HPDE6-E6E7 (cell line): ENCODE measurements around the gene USP48.
"Not testable (repeated sequence)": the region's sequence is repeated elsewhere in the genome, so short reads cannot be mapped to it uniquely, and the experiment has no call there.

Experiments used
- DNase-seq: peaks from one replicate; pipeline ENCODE4 v3.0.0; 2011; ENCODE audit warnings: missing footprints; ENCODE audit errors: extremely low spot score

The USP48 gene

GRCh38 chr1:21815724-21816321, 32.9 kb upstream of the USP48 start:
- DNase-seq = no peak

- DNase-seq = no peak
These were observed 32.1 kb upstream of the USP48 start for GRCh38 chr1:21814981-21815582.

- no peak for DNase-seq
These were observed 31.4 kb upstream of the USP48 start for GRCh38 chr1:21814241-21814918.

DNA sequence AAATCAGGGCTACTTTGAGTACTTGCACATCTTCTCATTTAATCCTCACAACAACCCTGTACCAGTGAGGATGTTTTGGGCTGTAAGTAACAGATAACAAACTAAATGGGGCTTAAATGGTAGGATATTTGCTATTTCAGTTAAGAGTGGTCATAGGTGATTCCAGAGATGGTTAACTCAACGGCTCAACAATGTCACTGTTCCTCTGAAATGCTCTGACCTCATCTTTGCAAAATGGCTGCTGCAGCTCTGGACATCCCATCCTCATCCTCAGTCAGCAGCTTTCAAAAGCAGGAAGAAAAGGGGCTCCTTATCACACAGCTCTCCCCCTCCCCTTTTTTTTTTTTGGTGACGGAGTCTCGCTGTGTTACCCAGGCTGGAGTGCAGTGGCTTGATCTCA, 30.6 kb upstream of the USP48 start:
- no peak for DNase-seq

- DNase-seq = no peak
These were observed 28.9 kb upstream of the USP48 start, which contains the start of gene LDLRAD2 for GRCh38 chr1:21811875-21812305. Gene LDLRAD2, plus strand, starts transcription at chr1:21812265. Its CDS starts 187 bp downstream, at chr1:21812452.

DNA sequence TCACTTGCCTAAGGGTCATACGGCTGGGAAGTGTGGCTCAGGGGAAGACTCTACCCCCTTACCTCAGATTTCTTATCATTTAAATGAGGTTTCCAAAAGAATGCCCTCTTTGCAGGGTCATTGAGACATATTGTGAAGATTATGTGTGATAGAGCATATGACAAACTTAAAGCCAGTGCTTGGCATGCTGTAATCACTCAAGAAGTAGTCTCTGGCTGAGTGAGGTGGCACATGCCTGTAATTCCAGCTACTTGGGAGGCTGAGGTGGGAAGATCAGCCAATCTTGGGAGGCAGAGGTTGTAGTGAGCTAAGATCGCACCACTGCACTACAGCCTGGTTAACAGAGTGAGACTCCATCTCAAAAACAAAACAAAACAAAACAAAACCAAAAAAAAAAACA, 21.6 kb upstream of the USP48 start:
- no peak for DNase-seq

DNA sequence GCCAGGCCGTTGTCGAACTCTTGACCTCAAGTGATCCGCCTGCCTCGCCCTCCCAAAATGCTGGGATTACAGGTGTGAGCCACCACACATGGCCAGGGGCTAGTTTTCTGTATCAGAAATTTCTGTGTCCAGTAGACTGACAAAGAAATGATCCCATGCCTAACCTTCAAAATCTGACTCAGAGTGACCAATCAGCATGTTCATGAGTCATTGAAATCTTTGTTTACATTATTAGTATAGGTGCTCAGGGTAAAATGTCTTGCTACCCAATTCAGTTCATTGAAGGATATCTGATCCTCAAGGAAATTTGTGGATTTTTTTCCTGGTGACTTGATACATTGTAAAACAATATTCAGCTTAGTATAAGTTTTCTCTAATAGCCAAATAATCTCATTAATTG, 18.2 kb upstream of the USP48 start:
- peak; percentile 72 for DNase-seq

DNA sequence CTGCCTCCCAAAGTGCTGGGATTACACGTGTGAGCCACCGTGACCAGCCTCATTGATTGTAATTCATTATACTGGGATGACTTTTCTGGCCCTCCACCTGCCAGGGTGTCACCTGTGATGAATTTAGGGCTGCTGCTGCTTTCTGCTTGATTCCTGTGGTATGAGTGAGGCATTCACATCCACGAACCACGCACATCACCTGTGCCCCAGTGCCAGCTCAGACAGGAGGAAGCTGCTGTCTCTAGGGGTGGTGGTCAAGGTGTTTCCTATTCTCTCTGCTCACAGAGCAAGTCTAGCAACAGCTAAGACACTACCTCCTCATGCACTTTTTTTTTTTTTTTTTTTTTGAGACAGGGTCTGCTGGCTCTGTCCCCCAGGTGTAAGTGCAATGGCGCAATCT, 16.8 kb upstream of the USP48 start:
- no peak for DNase-seq

- DNase-seq = no peak
These were observed 12.1 kb upstream of the USP48 start for GRCh38 chr1:21795075-21795474.

- no peak for DNase-seq
These were observed 11.7 kb upstream of the USP48 start for GRCh38 chr1:21794656-21795055.

GRCh38 chr1:21793104-21793503, 10.2 kb upstream of the USP48 start:
- no peak for DNase-seq

- DNase-seq = no peak
These were observed 3.7 kb upstream of the USP48 start for GRCh38 chr1:21786640-21787039.

DNA sequence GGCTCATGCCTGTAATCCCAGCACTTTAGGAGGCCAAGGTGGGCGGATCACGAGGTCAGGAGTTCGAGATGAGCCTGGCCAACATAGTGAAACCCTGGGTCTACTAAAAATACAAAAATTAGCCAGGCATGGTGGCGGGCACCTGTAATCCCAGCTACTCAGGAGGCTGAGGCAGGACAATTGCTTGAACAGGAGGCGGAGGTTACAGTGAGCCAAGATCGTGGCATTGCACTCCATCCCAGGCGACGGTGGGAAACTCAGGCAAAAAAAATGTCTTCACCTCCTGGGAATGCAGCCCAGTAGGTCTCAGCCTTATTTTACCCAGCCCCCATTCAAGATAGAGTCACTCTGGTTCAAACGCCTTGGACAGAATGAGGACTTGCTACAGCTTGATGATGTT, 2.8 kb upstream of the USP48 start:
- DNase-seq = not testable (repeated sequence)

DNA sequence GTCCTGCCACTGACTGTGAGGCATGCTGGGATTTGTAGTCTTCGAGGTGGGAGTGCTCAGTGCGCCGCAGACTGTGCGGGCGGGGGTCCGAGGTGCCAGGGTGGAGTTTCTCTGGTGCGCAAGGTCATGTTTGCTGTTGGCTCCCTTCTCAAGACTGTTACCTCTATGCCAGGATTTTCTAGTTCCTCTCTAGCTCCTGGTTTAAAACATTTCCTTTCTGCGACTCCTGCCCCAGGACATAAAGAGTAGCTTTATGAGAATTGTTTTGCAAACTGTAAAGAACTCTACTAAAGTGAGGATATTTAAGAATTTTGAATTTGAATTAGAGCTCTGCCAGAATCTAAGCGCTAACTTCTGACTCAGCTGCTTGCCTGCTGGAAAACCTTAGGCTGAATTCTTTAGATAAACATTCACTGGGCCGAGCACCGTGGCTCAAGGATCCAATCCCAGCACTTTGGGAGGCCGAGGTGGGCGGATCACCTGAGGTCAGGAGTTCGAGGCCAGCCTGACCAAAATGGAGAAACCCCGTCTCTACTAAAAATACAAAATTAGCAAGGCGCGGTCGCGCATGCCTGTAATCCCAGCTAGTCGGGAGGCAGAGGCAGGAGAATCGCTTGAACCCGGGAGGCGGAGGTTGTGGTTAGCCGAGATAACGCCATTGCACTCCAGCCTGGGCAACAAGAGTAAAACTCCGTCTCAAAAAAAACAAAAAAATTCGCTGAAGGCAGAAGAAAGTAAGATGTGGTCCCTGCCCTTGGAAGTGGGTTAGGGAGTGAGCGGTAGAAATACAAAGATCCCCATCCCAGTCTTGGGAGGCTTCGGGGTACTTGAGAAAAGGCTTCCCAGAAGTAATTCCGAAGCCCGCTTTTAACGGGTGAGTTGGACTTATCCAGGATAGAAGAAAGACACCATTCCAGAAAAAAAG, 992 bp upstream of the USP48 start:
- no peak for DNase-seq

DNA sequence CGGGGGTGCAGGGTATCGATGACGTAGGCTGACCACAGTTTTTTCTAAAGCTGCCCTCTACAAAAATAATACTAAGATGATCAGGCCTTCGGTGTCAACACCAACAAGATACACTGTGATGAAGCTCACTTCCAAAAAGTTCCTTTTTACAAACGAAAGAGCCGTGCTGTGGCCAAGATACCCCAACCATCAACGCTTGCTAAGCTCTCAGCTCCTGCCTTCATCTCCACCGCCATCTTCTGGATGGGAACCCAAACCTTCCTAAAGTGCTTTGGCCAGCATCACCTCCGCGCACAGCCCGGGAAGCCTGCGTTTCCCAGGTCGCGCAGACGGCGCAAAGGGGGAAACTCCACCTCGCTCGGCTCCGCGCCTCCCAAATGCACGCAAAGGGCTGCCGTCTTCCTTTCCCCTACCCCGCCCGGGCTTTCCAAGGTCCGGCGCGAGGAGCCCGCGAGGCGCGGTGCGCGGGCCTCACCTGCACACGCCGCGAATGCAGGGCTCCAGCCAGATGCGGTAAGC, 541 bp downstream of the USP48 start:
- DNase-seq = no peak

- no peak for DNase-seq
These were observed 1.1 kb downstream of the USP48 start for GRCh38 chr1:21781815-21782348.

GRCh38 chr1:21779613-21780521, 3.1 kb downstream of the USP48 start:
- DNase-seq = no peak

DNA sequence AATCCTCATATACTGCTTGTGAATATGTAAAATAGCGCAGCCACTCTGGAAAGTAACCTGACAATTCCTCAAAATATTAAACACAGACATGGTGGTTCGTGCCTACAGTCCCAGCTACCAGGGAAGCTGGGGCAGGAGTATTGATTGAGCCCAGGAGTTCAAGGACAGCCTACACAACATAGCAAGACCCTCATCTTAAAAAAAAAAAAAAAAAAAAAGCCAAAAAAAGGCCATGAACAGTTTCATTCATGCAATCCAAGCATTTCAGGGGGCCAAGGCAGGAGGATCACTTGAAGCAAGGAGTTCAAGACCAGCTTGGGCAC, 4.6 kb downstream of the USP48 start:
- no peak for DNase-seq

DNA sequence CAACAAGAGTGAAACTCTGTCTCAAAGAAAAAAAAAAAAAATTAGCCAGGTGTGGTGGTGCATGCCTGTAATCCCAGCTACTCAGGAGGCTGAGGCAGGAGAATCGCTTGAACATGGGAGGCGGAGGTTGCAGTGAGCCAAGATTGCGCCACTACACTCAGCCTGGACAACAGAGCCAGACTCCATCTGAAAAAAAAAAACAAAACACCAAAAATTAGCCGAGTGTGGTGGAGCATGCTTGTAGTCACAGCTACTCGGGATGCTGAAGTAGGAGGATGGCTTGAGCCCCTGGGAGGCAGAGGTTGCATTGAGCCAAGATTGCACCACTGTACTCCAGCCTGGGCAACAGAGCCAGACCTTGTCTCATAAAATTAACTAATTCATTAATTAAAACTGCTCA, 6.0 kb downstream of the USP48 start:
- DNase-seq = not testable (repeated sequence)

DNA sequence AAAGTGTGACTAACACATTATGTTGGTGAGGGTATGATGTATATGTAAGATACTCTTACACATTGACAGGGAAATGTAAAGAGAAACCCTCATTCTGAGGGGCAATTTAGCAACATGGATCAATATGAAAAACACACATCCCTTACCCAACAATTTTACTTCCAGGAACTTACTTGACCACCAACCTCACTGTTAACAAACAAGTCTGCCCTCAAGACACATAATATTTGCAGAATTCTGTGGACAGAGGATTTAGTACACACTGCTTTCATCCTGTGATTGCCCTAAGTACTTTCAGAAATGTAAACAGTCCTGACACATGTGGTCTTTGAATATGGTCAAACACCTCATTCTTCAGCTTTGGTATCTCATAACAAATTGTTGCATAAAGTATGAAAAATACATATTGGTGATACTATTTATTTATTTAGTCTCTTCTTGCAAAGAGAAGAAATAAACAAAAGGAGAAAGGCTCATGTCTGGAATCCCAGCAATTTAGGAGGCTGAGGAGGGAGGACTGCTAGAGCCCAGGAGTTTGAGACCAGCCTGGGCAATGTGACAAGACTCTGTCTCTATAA, 6.9 kb downstream of the USP48 start:
- DNase-seq = no peak
